GM18909 (cell line): ENCODE results near the gene ACTR6.
"Not testable (repeated sequence)": the region's sequence is repeated elsewhere in the genome, so short reads cannot be mapped to it uniquely, and the experiment has no call there.

Experiments used
- ATAC-seq: cut with Tn5 transposase; IDR thresholded peaks from one replicate; pipeline ENCODE4 v1.9.1; 2021; ENCODE audit warnings: mild to moderate bottlenecking; ENCODE audit not compliant: unreplicated experiment, poor library complexity

ACTR6 gene

GRCh38 chr12:100200463-100201181 lies at the start of gene ACTR6:
ACTR6 (plus strand) TSS chr12:100200815; CDS start chr12:100200852, 37 bp downstream.
- ATAC-seq: peak; percentile 91

- ATAC-seq: no peak
These were observed 48.8 kb upstream of the ACTR6 start for GRCh38 chr12:100151769-100152168.

GRCh38 chr12:100153131-100153530 lies 47.5 kb upstream of the ACTR6 start:
- ATAC-seq: no peak

DNA sequence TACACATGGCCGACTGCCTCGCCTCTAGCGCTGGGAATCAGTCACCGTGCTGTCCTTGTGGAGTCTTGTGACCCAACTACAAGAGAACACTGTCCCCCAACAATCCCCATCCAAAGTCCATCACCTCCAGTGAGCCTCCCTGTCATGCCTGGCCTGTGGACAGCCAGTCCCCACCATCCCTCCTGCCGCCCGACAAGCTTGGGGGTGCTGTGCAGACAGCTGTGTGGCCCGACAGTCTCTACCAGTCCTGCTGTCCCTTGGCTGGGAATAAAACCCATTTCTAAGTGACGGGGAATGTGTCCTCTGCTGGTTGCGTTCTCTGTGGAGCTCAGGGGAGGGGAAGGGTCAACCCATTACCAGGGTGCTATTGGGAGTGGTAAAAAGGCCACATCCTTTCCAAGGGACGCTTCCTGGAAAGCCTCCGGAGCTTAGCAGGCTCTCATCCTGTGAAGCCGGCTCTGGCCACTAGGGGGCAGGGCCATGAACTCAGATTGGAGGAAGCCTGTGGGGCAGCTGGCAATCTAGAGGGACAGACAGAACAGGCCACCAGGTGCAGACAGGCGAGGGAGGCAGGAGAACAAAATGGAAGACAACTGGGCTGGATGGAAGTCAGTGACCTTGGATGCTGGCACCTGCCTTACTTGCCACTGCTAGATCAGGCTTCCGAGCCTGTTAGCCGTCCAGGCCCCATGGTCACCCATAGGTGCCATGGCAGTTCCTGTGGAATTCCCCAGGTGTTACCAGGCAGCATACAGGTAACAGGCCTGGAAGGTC lies 46.0 kb upstream of the ACTR6 start:
- ATAC-seq: peak; percentile 72

DNA sequence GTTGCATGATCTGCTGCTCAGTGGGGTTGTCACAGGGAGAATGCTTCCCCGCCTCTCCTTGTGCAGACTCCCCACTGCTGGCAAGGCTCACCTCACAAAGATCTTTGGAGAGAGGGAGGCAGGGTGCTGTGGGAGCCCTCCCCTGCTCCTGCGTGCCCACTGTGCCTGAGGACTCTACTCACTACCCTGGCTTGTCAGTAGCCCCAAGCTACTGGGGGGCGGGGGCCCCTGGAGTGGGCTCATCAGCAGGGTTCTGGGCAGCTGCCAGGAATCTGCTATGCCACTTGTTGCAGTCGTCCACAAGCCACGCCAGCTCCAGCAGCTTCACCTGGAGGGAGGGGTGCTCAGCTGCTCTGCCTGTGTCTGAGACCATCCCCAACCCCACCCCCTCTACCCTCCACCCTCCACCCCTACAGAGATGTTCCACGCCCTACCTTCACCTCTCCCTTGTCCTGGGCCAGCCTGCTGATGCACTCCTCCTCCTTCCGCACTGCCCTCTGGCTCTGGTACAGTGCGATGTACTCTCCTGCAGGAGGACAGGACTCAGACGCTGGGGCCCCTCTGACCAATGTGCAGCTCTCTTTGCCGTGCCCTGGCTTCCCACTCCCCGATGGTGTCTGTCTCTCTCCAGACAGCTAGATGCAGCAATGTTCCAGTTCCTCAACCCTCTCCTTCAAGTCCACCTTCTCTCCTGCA lies 43.7 kb upstream of the ACTR6 start:
- no peak for ATAC-seq

- no peak for ATAC-seq
These were observed 43.2 kb upstream of the ACTR6 start for GRCh38 chr12:100157427-100157821.

DNA sequence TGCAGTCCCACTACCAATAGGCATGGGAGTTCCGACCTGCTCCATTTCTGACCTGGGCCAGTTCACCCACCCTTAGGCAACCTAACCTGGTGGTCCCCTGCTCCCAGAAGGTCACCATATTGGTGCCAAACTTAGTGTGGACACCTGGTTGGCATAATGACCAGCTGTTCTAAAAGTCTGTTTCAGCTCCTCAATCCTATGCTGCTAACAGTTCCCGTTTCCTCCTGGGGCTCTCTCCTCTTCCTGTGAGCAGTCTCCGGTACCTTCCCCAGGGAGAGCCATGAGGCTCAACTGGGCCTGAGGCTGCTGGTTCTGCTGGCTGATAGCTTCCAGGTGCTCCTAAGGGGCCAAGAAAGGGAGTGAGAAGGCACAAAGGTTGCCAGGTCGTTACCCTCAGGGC lies 42.1 kb upstream of the ACTR6 start:
- no peak for ATAC-seq

DNA sequence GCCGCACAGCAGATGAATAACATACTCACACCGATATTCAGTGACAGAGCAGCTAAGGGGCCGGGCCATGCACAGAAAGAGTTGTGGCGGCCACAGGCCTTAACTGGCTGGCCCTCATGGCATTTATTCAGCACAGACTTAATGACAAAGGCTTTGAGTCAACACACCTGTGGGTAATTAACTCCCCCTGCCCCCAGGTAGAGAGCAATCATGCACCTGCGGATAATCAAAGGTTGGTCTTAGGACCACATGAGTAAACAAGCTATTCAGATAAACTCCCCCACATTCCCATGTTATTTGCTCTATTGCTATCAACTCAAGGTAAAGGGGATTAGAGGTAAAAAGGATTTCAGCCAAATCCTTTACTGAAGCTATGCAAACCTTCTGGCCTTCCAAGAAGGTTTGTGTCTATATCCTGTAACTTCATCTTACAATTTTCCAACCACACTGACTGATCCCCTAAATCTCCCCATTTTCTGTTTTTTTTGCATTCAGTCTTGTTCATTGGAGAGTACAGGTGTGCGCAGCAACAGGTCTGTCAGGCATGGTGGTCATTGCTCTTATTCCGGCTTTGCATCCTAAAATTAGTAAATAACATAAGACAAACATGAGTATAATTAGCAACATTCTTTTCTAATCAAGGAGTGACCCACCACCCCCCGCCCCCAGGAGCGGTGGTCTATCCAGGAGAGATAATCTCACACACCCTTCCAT lies 41.1 kb upstream of the ACTR6 start:
- no peak for ATAC-seq

GRCh38 chr12:100163416-100164152 lies 37.0 kb upstream of the ACTR6 start:
- peak; percentile 98 for ATAC-seq

DNA sequence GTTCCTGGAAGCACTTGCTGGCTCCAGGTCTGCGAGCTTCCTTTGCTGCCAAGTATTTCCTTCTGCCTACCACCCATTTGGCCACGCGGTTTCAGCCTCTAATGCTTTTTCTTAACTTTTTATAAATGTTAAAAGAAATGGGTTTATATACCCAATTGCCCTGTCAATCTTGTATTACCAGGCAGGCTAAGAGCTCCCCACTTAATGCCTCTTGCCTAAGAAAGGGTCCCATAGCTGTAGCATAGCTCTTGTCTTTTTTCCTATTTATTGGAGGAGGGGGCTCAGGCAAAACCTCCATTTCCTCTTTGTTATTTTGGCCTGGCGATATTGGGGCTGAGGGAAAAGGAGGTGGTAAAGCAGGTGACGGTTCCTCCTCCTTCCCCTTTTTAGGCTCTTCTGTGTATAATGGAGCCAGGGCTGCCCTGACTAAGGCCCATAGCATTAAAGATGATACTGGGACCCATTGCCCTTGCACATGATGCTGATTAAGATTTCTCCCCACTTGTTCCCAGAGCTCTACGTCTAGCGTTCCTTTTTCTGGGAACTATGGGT lies 36.4 kb upstream of the ACTR6 start:
- ATAC-seq: no peak

DNA sequence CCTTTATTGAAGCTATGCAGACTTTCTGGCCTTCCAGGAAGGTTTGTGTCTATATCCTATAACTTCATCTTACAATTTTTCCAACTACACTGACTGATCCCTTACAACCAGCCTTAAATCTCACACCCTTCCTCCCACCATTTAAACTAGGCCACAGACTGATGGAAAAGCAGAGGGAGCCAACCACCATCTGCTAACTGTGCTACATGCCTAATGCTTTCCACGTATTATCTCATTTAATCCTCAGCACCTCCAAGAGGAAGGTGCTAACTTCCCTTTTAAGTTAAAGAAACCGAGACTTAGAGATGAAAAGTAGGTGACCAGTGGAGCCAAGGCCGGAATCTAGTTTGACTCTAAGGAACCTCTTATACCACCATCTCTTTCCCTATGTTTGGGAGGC lies 35.3 kb upstream of the ACTR6 start:
- no peak for ATAC-seq

DNA sequence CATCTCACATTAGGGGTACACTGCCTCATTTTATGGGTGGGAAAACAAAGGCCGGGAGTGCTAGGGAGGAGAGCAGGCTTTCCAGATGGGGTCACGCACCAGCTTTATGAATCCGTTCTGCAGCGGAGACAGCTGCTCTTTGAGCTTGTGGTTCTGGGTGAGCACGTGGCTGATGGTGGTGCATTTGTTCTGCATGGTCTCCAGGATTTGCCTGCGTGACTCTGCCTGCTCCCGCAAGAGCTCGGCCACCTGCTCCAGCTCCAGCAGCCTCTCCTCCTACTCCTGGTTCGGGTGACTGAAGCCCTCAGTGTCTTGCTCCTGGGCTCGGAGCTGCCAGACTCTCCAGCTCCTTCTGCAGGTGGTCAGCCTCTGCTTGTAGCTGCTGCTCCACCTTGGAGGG lies 34.4 kb upstream of the ACTR6 start:
- no peak for ATAC-seq

DNA sequence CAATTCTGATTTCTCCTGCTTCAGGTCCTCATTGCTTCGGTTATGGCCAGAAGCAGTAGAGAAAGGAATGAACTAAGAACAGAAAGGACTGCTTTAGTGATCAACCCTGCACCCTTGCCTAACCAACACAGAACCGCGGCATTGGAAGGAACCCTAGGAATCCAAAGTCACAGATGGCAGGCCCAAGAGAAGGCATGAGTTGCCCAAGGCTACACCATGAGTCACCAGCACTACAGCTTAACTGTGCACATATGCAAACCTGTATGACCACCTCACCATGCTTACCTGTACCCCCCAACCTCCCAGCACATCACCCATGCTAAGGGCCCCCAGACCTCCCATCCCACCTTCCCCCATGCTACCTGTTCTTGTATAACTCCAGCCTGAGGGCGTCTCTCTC lies 32.1 kb upstream of the ACTR6 start:
- no peak for ATAC-seq

DNA sequence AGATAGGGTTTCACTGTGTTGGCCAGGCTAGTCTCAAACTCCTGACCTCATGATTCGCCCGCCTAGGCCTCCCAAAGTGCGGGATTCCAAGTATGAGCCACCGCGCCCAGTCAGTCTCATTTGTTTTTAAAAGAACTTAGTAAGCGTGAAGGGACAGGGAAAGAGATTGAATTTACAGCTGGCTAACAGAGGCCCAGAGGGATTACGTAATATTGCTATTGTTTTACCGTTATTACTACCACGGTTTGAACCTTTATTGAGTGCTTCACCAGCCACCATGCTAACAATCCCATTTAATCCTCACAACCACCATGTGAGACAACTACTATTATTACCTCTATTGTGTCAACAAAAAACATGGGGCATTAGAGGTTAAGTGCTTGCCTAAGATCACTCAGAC lies 31.3 kb upstream of the ACTR6 start:
- ATAC-seq: no peak

GRCh38 chr12:100170313-100170858 lies 30.2 kb upstream of the ACTR6 start:
- no peak for ATAC-seq

DNA sequence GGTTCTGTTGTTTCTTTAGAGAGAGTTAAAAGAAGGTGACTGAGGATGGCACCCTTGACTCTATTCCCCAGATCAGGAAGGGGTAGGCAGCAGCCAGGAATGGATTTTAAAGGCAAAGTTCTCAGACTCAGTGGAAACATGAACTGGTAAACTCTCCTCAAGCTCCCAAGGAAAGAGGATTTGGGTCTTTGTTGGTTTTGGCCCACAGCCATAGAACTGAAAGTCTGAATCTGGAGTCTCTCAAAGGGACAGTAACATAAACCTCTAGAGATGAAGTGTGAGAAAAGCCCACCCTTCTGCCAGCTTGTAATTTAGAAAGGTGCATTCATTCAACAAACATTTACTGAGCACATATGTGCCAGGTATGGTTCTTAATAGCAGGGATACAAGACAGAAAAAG lies 29.4 kb upstream of the ACTR6 start:
- no peak for ATAC-seq

DNA sequence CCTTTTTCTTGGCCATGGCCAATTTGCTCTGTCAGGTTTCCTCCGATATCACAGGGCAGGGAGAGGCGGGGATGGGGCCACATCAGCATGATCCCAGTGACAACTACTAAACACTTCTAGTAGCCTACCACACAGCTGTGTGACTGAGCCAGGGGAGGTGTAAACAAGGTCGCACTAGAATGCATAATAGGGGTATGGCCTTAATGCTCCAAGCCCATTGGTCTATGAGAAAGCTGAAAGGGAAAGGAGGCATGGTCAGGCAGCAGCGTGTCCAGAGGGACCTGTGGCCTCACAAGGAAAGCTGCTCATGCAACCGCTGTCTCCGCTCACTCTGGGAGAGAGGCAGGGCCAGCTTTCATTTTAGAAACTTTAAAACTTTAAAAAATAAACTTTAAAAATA lies 27.5 kb upstream of the ACTR6 start:
- no peak for ATAC-seq

DNA sequence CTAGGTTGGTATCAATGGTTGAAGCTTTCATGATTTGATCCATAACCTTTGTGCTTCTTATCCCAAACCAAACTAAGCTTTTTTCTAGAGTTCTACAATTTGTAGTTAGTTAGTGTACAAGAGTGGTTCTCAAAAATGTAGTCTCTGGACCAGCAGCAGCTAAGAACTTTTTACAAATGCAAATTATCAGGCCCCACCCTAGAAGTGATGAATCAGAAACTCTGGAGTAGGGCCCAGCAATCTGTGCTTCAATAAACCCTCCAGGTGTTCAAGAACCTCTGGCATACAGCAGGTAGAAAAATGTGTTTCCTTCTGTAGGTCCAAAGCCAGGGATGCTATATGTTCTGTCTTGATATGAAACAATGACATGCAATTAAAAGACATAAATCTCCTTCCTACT lies 26.1 kb upstream of the ACTR6 start:
- ATAC-seq: no peak

DNA sequence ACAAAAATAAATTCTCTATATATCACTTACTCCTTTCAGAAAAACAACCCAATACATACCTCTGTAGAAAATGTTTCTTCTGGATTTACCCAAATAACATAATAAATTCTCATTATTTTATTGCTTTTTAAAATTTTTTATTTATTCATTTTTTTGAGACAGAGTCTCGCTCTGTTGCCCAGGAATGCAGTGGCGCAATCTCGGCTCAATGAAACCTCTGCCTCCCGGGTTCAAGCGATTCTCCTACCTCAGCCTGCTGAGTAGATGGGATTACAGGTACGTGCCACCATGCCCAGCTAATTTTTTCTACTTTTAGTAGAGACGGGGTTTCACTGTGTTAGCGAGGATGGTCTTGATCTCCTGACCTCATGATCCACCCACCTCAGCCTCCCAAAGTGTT lies 24.1 kb upstream of the ACTR6 start:
- not testable (repeated sequence) for ATAC-seq
